ENCODE data around the gene MARK3.
"Not testable (repeated sequence)": the region's sequence is repeated elsewhere in the genome, so short reads cannot be mapped to it uniquely, and the experiment has no call there.

The MARK3 gene

DNA sequence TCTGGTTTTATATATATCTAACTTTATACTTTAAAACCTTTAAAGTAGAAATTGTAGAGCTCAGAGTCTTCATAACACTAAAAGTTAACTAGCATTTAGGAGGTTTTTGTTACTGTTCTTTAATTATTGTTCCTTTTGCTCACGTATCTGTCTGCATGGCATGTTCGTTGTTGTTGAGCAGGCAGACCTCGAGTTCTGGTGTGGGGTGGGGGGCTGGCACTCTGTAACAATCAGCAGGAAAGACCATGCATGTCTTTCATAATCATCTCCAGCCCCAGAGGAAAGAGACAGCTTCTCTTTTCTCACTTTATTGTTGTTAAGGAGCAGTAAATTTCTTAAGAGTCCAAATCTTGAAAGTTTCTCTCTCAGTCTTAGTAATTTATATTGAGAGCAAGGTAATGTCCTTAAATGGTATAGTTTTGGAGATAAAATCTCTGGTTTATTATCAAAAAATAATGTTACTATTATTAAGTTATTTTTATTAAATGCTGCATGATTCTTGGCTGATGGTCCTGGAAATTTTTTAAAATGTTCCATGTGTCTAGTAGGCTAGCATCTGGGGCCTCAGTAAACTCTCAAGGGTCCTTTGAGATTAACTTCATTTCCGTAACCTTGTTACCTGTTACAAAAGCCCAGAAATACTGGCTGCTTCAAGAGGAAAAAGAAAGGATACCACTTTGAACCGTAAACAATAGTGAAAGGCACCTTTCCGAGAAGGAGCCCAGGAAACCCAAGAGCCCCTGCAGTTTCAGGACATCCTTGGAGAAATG, 107.1 kb downstream of the MARK3 start:
- no peak for DNase-seq

DNA sequence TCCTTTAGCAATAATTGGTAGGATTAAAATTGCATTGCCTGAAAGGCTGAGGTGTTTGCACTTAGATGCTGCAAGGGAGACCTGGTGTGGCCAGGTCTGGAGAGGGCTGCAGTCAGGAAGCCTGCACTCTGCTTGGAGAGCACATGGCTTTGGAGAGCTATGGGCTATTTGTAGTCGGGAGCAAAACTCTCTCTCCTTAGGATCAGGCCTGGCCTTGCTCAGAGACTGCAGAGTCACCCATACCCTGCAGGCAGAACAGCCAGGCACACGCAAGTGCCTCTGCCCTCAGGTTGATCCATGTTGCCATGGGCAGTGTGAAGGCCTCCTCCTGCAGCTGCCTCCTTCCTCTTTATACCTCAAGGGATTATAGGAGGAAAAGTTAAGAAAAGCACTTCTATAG, 110.6 kb downstream of the MARK3 start:
- DNase-seq, result no peak

DNA sequence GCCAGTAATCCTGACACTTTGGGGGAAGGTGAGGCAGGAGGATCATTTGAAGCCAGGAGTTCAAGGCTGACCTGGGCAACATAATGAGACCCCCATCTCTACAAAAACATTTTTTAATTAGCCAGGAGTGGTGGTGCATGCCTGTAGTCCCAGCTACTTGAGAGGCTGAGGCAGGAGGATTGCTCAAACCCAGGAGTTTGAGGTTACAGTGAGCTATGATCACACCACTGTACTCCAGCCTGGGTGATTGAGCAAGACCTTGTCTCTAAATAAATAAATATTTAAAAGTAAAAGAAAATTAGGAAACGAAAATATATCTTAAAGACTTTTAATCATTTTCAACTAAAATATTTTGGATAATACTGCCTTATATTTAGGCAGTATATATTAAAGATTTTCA, 111.6 kb downstream of the MARK3 start:
- no peak for DNase-seq

DNA sequence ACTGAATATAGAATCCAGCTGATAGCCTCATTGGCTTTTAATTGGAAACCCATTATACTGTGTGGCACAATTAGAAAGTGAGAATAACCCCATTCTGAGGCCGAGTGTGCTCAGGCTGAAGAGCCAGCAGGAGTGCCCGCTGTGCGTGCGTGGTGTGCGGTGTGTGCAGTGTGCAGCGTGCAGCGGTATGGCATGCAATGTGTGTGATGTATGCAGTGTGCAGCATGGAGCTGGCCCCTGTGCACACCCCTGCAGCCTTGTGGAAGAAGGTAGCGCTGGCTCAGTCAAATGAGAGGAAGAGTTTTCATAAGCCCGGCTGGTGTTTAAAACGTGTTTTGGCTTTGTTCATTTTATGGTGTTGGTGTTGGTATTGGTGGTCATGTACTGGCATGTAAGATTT, 114.5 kb downstream of the MARK3 start:
- no peak for DNase-seq

DNA sequence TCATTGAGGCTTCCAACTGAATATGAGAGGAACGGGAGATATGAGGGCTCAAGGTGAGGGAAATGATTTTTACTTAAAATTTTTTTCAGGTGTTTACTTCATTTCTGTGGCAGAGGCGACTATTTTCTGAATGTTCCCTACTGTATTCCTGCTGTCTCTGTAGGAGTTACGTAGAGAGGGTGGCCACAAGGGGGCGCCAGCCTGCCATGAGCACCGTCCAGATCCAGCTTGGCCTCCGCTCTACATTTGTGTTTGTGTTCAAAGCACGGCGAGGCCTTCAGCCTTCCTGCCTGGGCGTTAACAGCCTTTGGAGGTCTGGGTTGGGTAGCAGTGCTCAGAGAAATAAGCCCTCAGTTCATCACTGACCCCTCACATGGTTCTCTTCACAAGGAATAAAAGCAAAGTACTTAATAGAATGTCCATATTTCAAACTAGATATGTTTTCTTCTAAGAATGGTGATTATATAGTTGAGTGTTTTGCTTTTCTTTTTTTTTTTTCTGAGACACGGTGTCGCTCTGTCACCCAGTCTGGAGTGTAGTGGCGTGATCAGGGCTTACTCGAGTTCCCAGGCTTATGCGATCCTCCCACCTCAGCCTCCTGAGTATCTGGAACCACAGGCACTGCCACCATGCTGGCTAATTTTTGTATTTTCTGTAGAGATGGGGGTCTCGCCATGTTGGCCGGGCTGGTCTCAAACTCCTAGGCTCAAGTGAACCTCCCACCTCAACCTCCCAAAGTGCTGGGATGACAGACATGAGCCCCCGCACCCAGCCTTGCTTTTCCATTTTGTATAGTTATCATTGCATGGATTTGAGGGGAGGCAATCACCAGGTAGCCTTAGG, 115.2 kb downstream of the MARK3 start:
- DNase-seq, result peak; percentile 83

GRCh38 chr14:103501041-103501870, 116.0 kb downstream of the MARK3 start:
- no peak for DNase-seq

DNA sequence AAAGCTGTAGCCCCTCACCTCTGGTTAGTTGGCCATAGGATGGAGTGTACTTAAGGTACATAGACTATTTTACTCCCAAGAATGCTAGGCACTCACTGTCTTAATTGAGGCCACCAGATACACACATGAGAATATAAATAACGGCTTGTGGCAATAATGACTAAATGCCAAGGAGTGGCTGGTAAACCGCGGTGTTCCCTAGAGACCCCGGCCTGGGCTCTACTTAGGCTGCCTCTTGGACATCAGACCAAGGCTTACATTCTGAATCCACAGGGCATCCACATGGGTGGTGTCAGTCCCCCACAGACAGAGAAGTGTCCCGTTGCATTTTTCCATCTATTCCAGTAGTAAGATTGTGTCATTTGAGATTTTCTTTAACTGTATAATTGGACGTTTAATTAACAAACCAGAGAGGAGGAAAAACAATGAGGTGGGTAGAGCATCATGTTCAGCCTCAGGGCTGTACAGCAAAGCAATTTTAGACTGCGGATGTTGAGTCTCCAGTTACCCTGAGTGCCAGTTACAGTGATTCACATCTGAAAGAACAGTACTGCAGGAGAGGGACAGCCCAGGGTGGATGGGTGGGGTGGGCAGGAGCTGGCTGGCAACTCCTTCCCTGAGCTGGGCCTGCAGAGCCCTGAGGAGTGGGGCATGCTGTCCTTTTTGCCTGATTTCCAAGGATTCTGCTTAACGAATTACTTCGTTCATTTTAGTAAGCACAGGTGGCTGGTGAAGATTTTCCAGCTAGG, 116.9 kb downstream of the MARK3 start:
- no peak for DNase-seq

- DNase-seq, result no peak
Observed at GRCh38 chr14:103502877-103503276, 117.7 kb downstream of the MARK3 start.

GRCh38 chr14:103503296-103503695, 118.1 kb downstream of the MARK3 start:
- no peak for DNase-seq

DNA sequence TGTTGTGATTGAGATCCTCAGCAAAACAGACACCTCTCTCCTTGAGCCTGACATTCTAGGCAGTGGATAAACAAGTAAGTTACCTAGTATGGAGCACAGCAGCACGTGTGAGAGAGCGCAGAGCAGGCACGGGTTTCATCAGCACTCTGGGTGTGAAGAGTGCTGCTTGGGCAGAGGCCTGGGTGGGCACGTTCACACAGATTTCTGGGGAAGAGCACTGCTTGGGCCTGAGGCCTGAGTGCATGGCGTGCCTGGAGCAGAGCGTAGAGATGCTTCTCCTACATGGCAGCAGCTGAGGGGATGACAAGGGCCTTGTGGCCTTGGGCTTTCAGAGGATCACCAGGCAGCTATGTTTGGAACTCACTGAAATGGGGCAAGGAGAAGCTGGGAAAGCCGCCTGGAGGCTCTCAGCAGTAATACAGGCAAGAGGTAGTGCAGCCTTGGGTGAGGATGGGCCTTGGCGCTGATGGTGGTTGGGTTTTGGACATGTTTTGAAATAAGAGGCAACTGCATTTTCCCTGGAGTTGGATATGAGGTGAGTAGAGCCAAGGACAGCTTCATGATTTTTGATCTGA, 119.9 kb downstream of the MARK3 start:
- no peak for DNase-seq

GRCh38 chr14:103507751-103508150, 122.5 kb downstream of the MARK3 start:
- no peak for DNase-seq

DNA sequence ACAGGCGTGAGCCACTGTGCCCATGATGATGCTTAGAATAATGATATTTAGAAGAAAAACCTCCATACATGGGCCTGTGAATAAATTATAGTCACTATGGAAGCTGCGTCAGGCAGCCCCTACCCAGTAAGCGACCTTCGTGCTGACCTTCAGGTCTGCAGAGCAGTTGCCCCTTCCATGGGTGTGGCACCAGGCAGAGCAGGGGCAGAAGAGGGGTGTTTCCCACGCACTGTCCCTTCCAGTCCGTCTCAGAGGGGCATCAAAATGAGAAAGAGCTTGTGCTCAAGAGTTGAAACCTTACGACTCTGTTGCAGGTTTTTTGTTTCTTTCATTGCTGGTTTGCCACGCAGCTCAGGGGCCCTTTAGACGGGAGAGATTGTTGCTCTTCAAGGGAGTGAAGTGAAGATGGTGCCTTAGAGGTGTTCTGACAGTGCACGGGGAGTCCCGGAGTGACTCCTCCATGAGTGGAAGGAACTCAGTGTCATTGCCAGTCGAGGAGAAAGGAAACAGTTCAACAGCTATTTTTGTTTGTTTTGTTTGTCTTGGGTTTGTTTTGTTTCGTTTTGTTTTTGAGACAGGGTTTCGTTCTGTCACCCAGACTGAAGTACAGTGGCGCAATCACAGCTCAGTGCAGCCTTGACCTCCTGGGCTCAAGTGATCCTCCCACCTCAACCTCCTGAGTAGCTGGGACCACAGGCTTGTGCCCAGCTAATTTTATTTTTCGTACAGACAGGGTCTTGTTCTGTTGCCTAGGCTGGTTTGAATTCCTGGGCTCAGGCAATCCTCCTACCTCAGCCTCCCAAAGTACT, 123.5 kb downstream of the MARK3 start:
- no peak for DNase-seq

DNA sequence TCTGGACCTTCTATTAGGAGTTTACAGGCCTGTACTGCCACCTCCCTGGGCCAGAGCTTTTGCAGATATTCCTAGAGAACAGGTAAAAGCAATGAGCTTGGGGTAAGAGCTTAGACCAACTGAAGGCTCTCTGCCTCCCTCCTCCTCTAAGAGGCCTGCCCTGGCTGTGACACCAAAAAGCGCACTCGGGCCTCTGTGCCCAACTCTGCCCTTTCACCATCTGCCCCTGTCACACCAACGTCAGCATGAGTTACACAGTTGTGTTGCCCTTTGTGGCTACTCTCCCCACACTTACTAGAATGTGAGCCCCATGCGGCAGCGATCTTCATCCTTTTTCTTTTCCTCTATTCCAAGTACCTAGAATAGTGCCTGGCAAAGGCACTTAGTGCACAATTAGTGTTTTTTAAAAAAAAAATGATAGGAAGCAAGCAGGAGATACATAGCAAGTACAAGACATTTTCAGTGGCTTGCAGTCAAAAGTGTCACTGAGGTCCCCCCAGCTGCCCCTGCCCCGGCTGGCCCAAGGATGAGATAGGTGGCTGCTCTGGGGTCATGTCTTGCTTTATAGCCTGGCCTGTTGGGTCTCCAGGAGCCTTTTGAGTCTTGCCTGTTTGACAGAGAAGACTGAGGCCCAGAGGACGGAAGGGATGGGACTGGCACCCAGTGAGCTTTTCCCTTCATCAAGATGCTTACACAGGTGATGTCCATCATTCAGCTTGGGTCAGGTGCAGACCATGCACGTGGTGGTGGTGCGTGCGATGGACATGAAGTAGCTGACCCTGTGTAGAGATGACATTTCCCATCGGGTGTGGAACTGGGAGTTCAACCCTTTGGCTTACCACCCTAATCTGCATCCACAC, 124.9 kb downstream of the MARK3 start:
- DNase-seq, result no peak

DNA sequence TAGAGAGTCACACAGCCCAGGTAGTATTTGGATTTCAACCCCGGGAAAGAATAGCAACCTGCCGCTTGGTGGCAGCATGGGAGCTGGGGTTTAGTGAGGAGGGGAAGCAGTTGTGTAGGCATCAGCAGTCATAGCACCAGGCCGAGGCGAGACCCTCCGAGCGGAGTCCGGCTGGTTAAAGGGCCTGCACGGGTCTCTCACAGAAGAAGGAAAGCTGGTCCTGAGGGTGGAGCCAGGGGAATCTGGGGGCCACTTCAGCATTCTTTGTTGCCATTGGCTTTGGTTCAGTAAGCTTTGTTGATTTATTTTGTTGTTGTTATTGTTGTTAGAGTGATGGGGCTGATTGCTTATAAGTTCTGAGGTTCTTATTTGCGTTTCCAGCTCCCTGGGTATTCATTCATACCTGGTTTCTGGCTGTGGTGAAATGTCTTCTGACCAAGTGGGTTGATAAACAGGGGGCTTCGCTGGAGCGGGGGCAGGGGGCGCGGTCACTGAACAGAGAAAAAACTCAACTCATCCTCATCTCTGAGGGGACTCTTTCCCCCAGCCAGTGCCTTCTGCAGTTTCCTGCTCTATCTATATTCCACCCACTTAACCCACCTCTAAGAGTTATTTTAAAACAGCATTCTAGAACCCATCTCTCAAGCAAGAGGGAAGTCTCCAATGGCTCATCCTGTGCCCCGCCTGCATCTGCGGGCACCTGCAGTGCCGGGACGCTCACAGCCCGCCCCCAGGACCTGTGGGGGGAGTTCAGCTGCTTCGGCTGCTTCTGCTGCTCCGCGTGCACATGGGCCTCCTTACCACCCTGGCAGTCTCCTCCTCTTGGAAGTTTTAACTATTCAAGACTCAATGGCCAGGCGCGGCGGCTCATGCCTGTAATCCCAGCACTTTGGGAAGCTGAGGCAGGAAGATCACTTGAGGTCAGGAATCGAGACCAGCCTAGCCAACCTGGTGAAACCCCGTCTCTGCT, 125.8 kb downstream of the MARK3 start:
- no peak for DNase-seq

DNA sequence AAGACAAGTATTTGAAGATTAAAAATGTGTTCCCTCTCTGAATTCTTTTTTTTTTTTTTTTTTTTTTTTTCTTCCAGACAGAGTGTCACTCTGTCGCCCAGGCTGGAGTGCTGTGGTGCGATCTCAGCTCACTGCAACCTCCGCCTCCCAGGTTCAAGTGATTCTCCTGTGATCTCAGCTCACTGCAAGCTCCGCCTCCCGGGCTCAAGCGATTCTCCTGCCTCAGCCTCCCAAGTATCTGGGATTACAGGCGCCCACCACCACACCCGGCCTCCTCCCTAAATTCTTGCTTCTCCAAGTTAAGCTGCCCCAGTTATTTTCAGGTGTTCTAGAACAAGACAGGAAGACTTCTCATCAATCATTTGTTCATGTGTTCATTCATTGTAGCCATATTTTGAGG, 127.0 kb downstream of the MARK3 start:
- DNase-seq, result not testable (repeated sequence)

- DNase-seq, result no peak
Observed at GRCh38 chr14:103512701-103513611, 127.7 kb downstream of the MARK3 start.

DNA sequence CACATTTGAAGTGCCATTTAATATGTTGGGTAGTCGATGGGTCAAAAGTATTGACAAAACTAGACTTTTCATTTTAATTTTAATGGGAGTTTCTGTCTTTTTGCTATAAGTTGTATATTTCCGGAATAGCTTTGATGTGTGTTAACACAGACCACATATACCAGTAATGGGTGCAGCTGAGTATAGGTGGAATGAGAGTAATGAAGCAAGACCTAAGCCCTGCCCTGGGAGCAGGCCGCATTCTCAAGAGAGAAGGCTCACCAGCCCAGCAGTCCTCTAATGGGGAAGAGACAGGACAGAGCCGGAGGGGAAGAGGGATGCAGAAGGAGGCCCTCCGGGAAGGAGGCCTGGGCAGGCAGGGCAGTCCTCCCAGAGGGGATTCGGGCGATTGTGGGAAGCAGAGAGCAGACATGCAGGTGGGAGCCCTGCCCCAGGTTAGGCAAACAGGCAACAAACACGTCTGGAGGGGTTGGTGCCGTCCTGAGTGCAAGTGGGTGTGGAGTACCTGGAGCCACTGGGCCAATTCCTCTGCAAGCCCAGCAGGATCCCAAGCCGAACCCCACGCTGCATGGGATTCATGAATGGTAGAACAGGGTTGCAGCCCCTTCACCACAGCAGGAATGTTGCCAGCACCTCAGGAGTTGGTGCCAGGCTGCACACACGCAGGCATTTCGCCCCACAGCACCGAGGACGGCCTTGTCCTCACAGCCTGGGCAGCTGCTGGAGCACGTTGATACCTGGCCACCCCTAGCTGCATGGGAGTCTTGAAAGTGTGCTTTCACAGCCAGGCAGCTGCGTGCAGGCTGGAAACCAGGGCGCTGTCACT, 129.6 kb downstream of the MARK3 start:
- no peak for DNase-seq

Data from stimulated activated CD4-positive, alpha-beta T cell treated with anti-CD3 and anti-CD28 coated beads, Interleukin-4, amount 100 ng/mL, for 24 hours (primary cell).